ENCODE data around the gene KAT7.
A peak's percentile ranks its signal among the peaks of the same experiment; 100 is the strongest.

The KAT7 gene

GRCh38 chr17:49764559-49765180 is 23.8 kb upstream of the KAT7 start:
- Histone ChIP-seq H3K79me2 (ENCODE audit: insufficient read depth, low read length) (peaks cover 39% of the 10 kb centered on the region), H3K9me3 (ENCODE audit: insufficient read depth, low read length, severe bottlenecking) (no peaks in the 10 kb centered on the region), H2AFZ (ENCODE audit: low read depth, low read length) (0 out of 2 replicates have a peak overlapping the region, but pooled peaks have one; percentile 8), H3K4me2 (ENCODE audit: insufficient read depth, low read length) (peak overlapping the region; percentile 69), H4K20me1 (ENCODE audit: insufficient read depth, low read length) (peaks cover 22% of the 10 kb centered on the region), H3K27me3 (ENCODE audit: insufficient read depth, low read length, poor library complexity) (peaks cover 6% of the 10 kb centered on the region), H3K36me3 (ENCODE audit: insufficient read depth, low read length) (no peaks in the 10 kb centered on the region), H3K4me1 (ENCODE audit: insufficient read depth, low read length) (peaks cover 38% of the 10 kb centered on the region), H3K27ac (ENCODE audit: low read length) (no peak overlapping the region), H3K4me3 (ENCODE audit: low read depth in 1 of 2, low read length in 2 of 2) (peak overlapping the region in 1 of 2 experiments; percentile 83; a peak in 2 of 4 replicates), H3K9ac (ENCODE audit: low read depth, low read length) (no peak overlapping the region)
- TF ChIP-seq EZH2 (IDR thresholded peaks at IDR 0.05; ENCODE audit: borderline replicate concordance, low read depth, low read length, severe bottlenecking) (no peak), CTCF (IDR thresholded peaks at IDR 0.05; ENCODE audit: borderline replicate concordance, extremely low read depth, low read length, poor library complexity, severe bottlenecking) (no peak)
- DNase-seq, result no peak
- ATAC-seq (ENCODE audit: insufficient read depth, low read depth), result no peak

- Histone ChIP-seq H3K4me2 (ENCODE audit: insufficient read depth, low read length) (no peak overlapping the region), H4K20me1 (ENCODE audit: insufficient read depth, low read length) (peaks cover 11% of the 10 kb centered on the region), H3K9ac (ENCODE audit: low read depth, low read length) (no peak overlapping the region), H3K27me3 (ENCODE audit: insufficient read depth, low read length, poor library complexity) (peaks cover 6% of the 10 kb centered on the region), H3K79me2 (ENCODE audit: insufficient read depth, low read length) (peaks cover 16% of the 10 kb centered on the region), H3K27ac (ENCODE audit: low read length) (no peak overlapping the region), H3K4me3 (ENCODE audit: low read depth in 1 of 2, low read length in 2 of 2) (no peak overlapping the region), H2AFZ (ENCODE audit: low read depth, low read length) (no peak overlapping the region), H3K9me3 (ENCODE audit: insufficient read depth, low read length, severe bottlenecking) (no peaks in the 10 kb centered on the region), H3K36me3 (ENCODE audit: insufficient read depth, low read length) (no peaks in the 10 kb centered on the region), H3K4me1 (ENCODE audit: insufficient read depth, low read length) (peaks cover 21% of the 10 kb centered on the region)
- ATAC-seq (ENCODE audit: insufficient read depth, low read depth), result no peak
- TF ChIP-seq CTCF (IDR thresholded peaks at IDR 0.05; ENCODE audit: borderline replicate concordance, extremely low read depth, low read length, poor library complexity, severe bottlenecking), result no peak
- no peak for TF ChIP-seq EZH2 (IDR thresholded peaks at IDR 0.05; ENCODE audit: borderline replicate concordance, low read depth, low read length, severe bottlenecking)
- DNase-seq, result no peak
These were observed 21.5 kb upstream of the KAT7 start for GRCh38 chr17:49766918-49767530.

DNA sequence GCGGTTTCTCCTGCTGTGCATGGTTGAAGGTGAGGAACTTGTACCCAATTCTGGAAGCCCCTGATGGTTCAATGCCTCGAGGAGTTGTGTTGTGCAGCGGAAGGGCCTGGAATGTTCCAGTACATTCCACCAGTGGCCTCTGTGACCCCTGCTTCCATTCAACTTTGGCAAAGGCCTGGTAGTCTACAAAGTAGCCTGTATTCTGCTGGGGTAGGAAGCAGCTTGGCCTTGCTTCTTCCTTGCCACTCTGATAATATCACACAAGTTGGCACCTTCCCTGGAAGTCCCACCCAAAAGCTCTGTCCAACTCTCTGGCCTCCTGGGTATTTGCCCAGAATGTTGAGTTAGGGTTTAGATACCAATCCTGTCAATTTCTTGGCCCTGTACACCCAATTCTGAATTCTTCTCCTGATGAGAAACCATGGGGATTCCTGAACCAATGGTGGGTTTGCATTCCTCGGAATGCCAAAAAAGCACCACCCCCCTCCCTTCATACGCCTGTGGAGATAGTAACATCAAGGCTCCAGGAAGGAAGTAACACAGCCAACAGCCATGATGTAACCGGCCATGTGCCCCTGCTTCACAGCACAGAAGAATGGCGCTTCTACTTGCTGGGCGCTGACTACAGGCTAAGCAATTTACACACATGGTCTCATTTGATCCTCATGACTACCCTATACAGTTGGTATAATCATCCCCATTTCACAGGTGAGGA is 12.8 kb upstream of the KAT7 start:
- Histone ChIP-seq H3K4me1 (ENCODE audit: insufficient read depth, low read length) (no peaks in the 10 kb centered on the region), H4K20me1 (ENCODE audit: insufficient read depth, low read length) (no peaks in the 10 kb centered on the region), H3K27me3 (ENCODE audit: insufficient read depth, low read length, poor library complexity) (peaks cover 3% of the 10 kb centered on the region), H3K4me2 (ENCODE audit: insufficient read depth, low read length) (no peak overlapping the region), H3K9ac (ENCODE audit: low read depth, low read length) (no peak overlapping the region), H3K36me3 (ENCODE audit: insufficient read depth, low read length) (no peaks in the 10 kb centered on the region), H3K9me3 (ENCODE audit: insufficient read depth, low read length, severe bottlenecking) (no peaks in the 10 kb centered on the region), H3K27ac (ENCODE audit: low read length) (no peak overlapping the region), H2AFZ (ENCODE audit: low read depth, low read length) (no peak overlapping the region), H3K79me2 (ENCODE audit: insufficient read depth, low read length) (no peaks in the 10 kb centered on the region), H3K4me3 (ENCODE audit: low read depth in 1 of 2, low read length in 2 of 2) (no peak overlapping the region)
- DNase-seq, result no peak
- ATAC-seq (ENCODE audit: insufficient read depth, low read depth), result no peak
- TF ChIP-seq EZH2 (IDR thresholded peaks at IDR 0.05; ENCODE audit: borderline replicate concordance, low read depth, low read length, severe bottlenecking) (no peak), CTCF (IDR thresholded peaks at IDR 0.05; ENCODE audit: borderline replicate concordance, extremely low read depth, low read length, poor library complexity, severe bottlenecking) (no peak)

Measured in DND-41 (cell line).